HG02870 (cell line): ENCODE results near the gene OR6C76.
A peak's percentile ranks its signal among the peaks of the same experiment; 100 is the strongest.

Source experiments
- ATAC-seq: cut with Tn5 transposase; IDR thresholded peaks from one replicate; pipeline ENCODE4 v1.9.1; 2021; ENCODE audit warnings: mild to moderate bottlenecking, moderate library complexity; ENCODE audit not compliant: unreplicated experiment

OR6C76 gene

DNA sequence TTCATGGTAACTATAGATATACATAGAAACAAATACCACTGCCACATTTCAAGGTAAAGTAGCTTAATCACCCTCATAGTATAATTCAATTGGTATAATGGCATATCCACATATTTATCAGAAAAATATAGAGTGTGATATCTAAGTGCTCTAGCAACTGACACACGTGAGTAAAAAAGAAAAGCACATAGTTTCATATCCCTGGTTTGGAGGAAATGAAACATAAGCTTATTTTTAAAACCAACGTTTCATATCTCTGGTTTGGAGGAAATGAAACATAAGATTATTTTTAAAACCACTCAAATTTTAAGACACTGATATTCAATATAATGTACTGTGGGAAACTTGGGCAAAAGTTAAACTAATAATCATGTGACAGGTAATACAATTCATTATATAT is 41.8 kb downstream of the OR6C76 start:
- ATAC-seq, result peak; percentile 75

DNA sequence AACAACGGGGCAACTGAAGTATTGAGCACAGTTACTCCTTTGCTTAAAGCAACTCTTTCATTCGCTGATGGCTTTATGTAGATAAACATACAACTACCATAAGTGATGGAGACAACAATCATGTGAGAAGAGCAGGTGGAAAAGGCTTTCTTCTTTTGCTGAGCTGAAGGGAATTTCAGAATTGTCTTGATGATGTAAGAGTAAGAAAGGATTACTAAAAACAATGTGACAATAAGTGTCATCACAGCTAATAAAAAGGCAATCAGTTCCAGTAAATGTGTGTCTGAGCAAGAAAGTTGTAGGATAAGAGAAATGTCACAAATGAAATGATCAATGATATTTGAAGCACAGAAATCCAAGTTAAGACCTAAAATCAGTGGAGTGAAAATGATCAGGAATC is 43.2 kb downstream of the OR6C76 start:
- ATAC-seq, result no peak

DNA sequence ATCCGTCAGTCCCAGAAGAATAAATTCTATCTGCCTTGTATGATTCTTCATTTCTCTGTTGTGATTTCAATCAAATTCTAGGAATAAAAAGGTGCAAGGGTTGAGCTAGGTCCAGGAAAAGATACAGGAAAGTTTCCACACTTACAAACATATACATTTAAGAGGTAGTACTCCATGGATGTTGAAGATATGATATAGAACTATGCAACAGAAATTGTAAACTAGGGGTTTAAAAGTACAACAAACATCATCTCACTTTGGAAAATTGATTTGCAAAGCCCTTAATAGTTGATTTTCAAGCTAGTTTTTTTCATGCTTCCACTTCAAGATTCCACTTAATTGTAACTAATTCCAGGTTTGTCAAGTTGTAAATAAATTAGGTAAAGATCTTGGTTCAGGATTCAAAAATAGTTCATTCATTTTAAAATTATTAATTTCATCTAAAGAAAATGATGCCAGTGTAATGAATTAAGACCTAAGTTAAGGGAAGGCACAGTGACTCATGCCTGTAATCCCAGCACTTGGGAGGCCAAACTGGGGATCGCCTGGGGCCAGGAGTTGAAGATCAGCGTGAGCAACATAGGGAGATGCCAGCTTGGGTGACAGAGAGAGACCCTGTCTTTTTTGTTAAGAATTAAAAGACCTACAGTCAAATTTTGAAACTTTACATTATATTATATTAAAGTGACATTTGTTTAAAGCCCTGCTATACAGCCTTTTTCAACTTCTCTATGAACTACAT is 44.2 kb downstream of the OR6C76 start, which contains the start of gene OR6C70:
OR6C70 (minus strand) TSS at position 51 of the 742 bp plus-strand sequence; CDS start at position 51, 0 bp downstream.
- no peak for ATAC-seq

DNA sequence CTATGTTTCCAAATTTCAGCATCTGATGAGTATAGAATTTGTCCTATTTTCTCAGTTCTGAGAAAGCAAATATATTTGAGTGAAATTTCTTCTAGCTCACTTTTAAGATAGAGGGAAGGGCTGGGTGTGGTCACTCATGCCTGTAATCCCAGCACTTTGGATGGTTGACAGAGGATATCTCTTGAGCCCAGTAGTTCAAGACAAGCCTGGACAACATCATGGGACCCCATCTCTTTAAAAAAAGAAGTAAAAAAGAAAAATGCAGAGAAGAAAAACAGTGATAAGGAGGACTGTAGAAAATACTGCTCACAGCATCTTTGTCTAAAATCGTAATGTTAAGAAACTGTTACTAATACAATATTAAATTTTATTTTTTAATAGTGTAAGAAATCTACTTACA is 46.2 kb downstream of the OR6C76 start:
- no peak for ATAC-seq
